Esophagus squamous epithelium (tissue), 5 donors: ENCODE data around the gene DNAH8. TPM values are rescaled to one million over a fixed set of nuclear protein-coding genes. Genes with fewer than 3 reads are reported as not detected.

ENCODE experiments used
- DNase-seq: peaks from one replicate; lab custom pipeline; 2025; lab: John Stamatoyannopoulos, UW
- H3K27ac ChIP-seq, 4 donors: fragments of 200-600 bp; sonication (generic); one replicate each; pipeline ENCODE4 v1.5.1; 2016 to 2019; ENCODE audit warnings: mild to moderate bottlenecking in 1 of 4
- H3K27me3 ChIP-seq, 4 donors: fragments of 200-600 bp; sonication (generic); 1 replicate in 3 of 4; 2 replicates in 1 of 4; pipeline versions ENCODE4 v1.5.1 to v1.6.0; 2017 to 2021; ENCODE audit warnings: antibody characterized with exemption in 1 of 4
- H3K36me3 ChIP-seq, 3 donors: fragments of 200-600 bp; sonication (generic); one replicate each; pipeline ENCODE4 v1.5.1; 2016 to 2019
- H3K4me1 ChIP-seq, 3 donors: fragments of 200-600 bp; sonication (generic); one replicate each; pipeline ENCODE4 v1.5.1; 2017 to 2019
- H3K4me3 ChIP-seq, 4 donors: fragments of 200-600 bp; sonication (generic); 1 replicate in 3 of 4; 2 replicates in 1 of 4; pipeline ENCODE4 v1.5.1; 2016 to 2019; ENCODE audit warnings: mild to moderate bottlenecking in 2 of 4, moderate library complexity in 1 of 4
- H3K9me3 ChIP-seq, 3 donors: fragments of 200-600 bp; sonication (generic); one replicate each; pipeline ENCODE4 v1.5.1; 2016 to 2019
- CTCF ChIP-seq, 6 experiments: fragments of 450-650 bp in 4 of 6; fragments of 200-600 bp in 2 of 6; sonication (generic) in 2 of 6; IDR thresholded peaks; one replicate each; pipeline ENCODE4 v1.5.1; 2016 to 2019; ENCODE audit warnings: antibody characterized with exemption in 6 of 6, mild to moderate bottlenecking in 4 of 6, moderate library complexity in 4 of 6
- POLR2A ChIP-seq, 4 donors: fragments of 450-650 bp; IDR thresholded peaks; one replicate each; pipeline ENCODE4 v1.6.1; 2017; ENCODE audit warnings: antibody characterized with exemption in 4 of 4, mild to moderate bottlenecking in 4 of 4, moderate library complexity in 3 of 4
- WGBS, 2 donors: methylation state at CpG; one replicate each; pipeline ENCODE4 v1.1.5; 2018; 5-methylcytosine and 5-hydroxymethylcytosine counted together
- intact Hi-C: fragments of 100-400 bp; cut with DNase I; formaldehyde crosslinking; loops from one replicate; pipeline ENCODE4 v1.15.0; 2022
- total RNA-seq, 4 donors: library from RNA; depleted of rRNA; stranded (reverse); fragments of >200 nt; gene quantifications; one replicate each; pipeline ENCODE4 v1.1.0, GENCODE V29; 2016
- donor health status: DM: yes; HTN: yes; CAD: no.

Gene DNAH8
- total RNA-seq, 4 donors from 2014 or later: under 0.01 to 0.03 TPM; not detected in 2

GRCh38 chr6:38701551-38701950, 13.6 kb upstream of the DNAH8 start:
- Histone ChIP-seq H3K27ac (peak overlapping the region in 2 of 4 donors; percentile 88 to 98), H3K27me3 (peaks cover 0 to 1% (median 0%) of the 10 kb centered on the region in 4 donors), H3K36me3 (peaks cover 0 to 12% (median 0%) of the 10 kb centered on the region in 3 donors), H3K4me3 (peak overlapping the region in 1 of 4 donors; percentile 86), H3K4me1 (peaks cover 0 to 23% (median 0%) of the 10 kb centered on the region in 3 donors), H3K9me3 (peaks cover 0 to 12% (median 0%) of the 10 kb centered on the region in 3 donors)
- 53 to 67% methylated on average over 3 of the region's 3 CpGs for WGBS, 2 donors
- DNase-seq: no peak
- TF ChIP-seq POLR2A (IDR thresholded peaks at IDR 0.05) (no peak), CTCF (IDR thresholded peaks at IDR 0.05) (no peak)
- intact Hi-C loops: no loop called here

- Histone ChIP-seq H3K27ac (peak within 1 kb of the TSS; percentile 88 to 98 (median 95)), H3K9me3 (peaks cover 0 to 12% (median 0%) of the 10 kb centered on the region in 3 donors), H3K36me3 (peaks cover 0 to 12% (median 0%) of the 10 kb centered on the region in 3 donors), H3K27me3 (peaks cover 0 to 9% (median 0%) of the 10 kb centered on the region in 4 donors), H3K4me3 (peak within 1 kb of the TSS; percentile 58 to 86 (median 83)), H3K4me1 (peaks cover 0 to 23% (median 0%) of the 10 kb centered on the region in 3 donors)
- no peak for TF ChIP-seq CTCF (IDR thresholded peaks at IDR 0.05)
- TF ChIP-seq POLR2A (IDR thresholded peaks at IDR 0.05): peak in 3 of 4 donors; percentile 80 to 93 (median 90)
- peak; percentile 85 for DNase-seq
- 0 to 4% methylated on average over 9 to 17 of the region's 53 CpGs for WGBS, 2 donors
- intact Hi-C loops: no loop called here
These were observed 12.3 kb upstream of the DNAH8 start, which contains the start of gene GLO1 for GRCh38 chr6:38702558-38703397. GLO1 (minus strand) TSS chr6:38703145; CDS start chr6:38703054, 91 bp downstream.

- H3K4me3 ChIP-seq: no peak overlapping the region
- H3K36me3 ChIP-seq: peaks cover 0 to 12% (median 0%) of the 10 kb centered on the region in 3 donors
- 76 to 82% methylated on average over 4 to 5 of the region's 5 CpGs for WGBS, 2 donors
- H3K27ac ChIP-seq: no peak overlapping the region
- H3K9me3 ChIP-seq: peaks cover 0 to 12% (median 0%) of the 10 kb centered on the region in 3 donors
- no peak for TF ChIP-seq CTCF (IDR thresholded peaks at IDR 0.05)
- TF ChIP-seq POLR2A (IDR thresholded peaks at IDR 0.05): no peak
- peaks cover 0 to 23% (median 0%) of the 10 kb centered on the region in 3 donors for H3K4me1 ChIP-seq
- DNase-seq: no peak
- H3K27me3 ChIP-seq: peaks cover 0 to 9% (median 0%) of the 10 kb centered on the region in 4 donors
- intact Hi-C loops: no loop called here
These were observed 11.0 kb upstream of the DNAH8 start for GRCh38 chr6:38703949-38704590.

- peaks cover 0 to 22% (median 0%) of the 10 kb centered on the region in 3 donors for H3K4me1 ChIP-seq
- H3K27me3 ChIP-seq: peaks cover 0 to 9% (median 0%) of the 10 kb centered on the region in 4 donors
- no peak for DNase-seq
- H3K36me3 ChIP-seq: no peaks in the 10 kb centered on the region
- intact Hi-C loops: no loop called here
- WGBS, 2 donors: 54 to 66% methylated on average over 2 of the region's 2 CpGs
- TF ChIP-seq CTCF (IDR thresholded peaks at IDR 0.05) (no peak), POLR2A (IDR thresholded peaks at IDR 0.05) (no peak)
- peaks cover 0 to 1% (median 0%) of the 10 kb centered on the region in 3 donors for H3K9me3 ChIP-seq
- H3K4me3 ChIP-seq: no peak overlapping the region
- H3K27ac ChIP-seq: no peak overlapping the region
These were observed 9.2 kb upstream of the DNAH8 start for GRCh38 chr6:38705924-38706323.
